Natural killer cell (primary cell): ENCODE measurements around the gene PATJ. TPM values are rescaled to one million over a fixed set of nuclear protein-coding genes. Genes with fewer than 3 reads are reported as not detected.
"Not testable (repeated sequence)": the region's sequence is repeated elsewhere in the genome, so short reads cannot be mapped to it uniquely, and the experiment has no call there.

Experiments
- ATAC-seq, 3 donors: fragments of 150-1000 bp in 2 of 3; fragments of 200-7000 bp in 1 of 3; cut with Tn5 transposase; 1 replicate in 1 of 3; 2 replicates in 2 of 3; pipeline ENCODE4 v1.10.0; 2021; ENCODE audit warnings: mild to moderate bottlenecking in 2 of 3, moderate library complexity in 2 of 3
- DNase-seq, 2 donors: peaks; one replicate each; pipeline versions ENCODE4 v3.0.0 to v3.0.0-alpha.2; 2013 to 2021; ENCODE audit warnings: mixed read lengths in 1 of 2
- H3K27ac ChIP-seq: one replicate; pipeline ENCODE4 v1.5.1; 2013; ENCODE audit warnings: mild to moderate bottlenecking, low read length
- H3K27me3 ChIP-seq: one replicate; pipeline ENCODE4 v1.6.1; 2013; ENCODE audit warnings: low read length; ENCODE audit not compliant: control insufficient read depth, insufficient read depth
- H3K36me3 ChIP-seq: one replicate; pipeline ENCODE4 v1.6.1; 2013; ENCODE audit warnings: low read length; ENCODE audit not compliant: control insufficient read depth, insufficient read depth
- H3K4me1 ChIP-seq: one replicate; pipeline ENCODE4 v1.6.1; 2013; ENCODE audit warnings: low read length; ENCODE audit not compliant: control insufficient read depth, insufficient read depth
- H3K4me3 ChIP-seq: one replicate; pipeline ENCODE4 v1.5.1; 2013; ENCODE audit warnings: low read length
- H3K9me3 ChIP-seq: one replicate; pipeline ENCODE4 v1.6.1; 2013; ENCODE audit warnings: low read length; ENCODE audit not compliant: control insufficient read depth, insufficient read depth
- H3K27ac Mint-ChIP-seq, 2 donors: one replicate each; pipeline ENCODE4 v1.8.0; 2022; ENCODE audit warnings: mild to moderate bottlenecking in 2 of 2, mixed read lengths in 2 of 2, moderate library complexity in 1 of 2
- H3K27me3 Mint-ChIP-seq, 2 donors: one replicate each; pipeline ENCODE4 v1.8.0; 2022; ENCODE audit warnings: low read depth in 2 of 2, mixed read lengths in 2 of 2
- H3K36me3 Mint-ChIP-seq: one replicate; pipeline ENCODE4 v1.8.0; 2022; ENCODE audit warnings: mixed read lengths
- H3K4me1 Mint-ChIP-seq, 2 donors: one replicate each; pipeline ENCODE4 v1.8.0; 2022; ENCODE audit warnings: mixed read lengths in 2 of 2
- H3K4me3 Mint-ChIP-seq: one replicate; pipeline ENCODE4 v1.8.0; 2022; ENCODE audit warnings: mild to moderate bottlenecking, moderate library complexity, mixed read lengths
- H3K9me3 Mint-ChIP-seq, 2 donors: one replicate each; pipeline ENCODE4 v1.8.0; 2022; ENCODE audit warnings: mixed read lengths in 2 of 2
- WGBS: methylation state at CpG from one replicate; pipeline ENCODE4 v1.1.7; 2013; ENCODE audit warnings: missing lambda C conversion rate; ENCODE audit not compliant: insufficient coverage; 5-methylcytosine and 5-hydroxymethylcytosine counted together
- intact Hi-C: fragments of 100-400 bp; cut with micrococcal nuclease; formaldehyde crosslinking; loops from one replicate; pipeline ENCODE4 v1.14.2; 2022
- total RNA-seq, 4 donors: library from RNA; stranded (reverse); fragments of 120-200 nt in 1 of 4; gene quantifications; one replicate each; pipeline versions ENCODE4 v1.2.3 to v1.2.4, GENCODE V29; 2013 to 2022
- TF ChIP-seq, protein P1 (sequence below): fragments of 200-600 bp; IDR thresholded peaks from one replicate; pipeline ENCODE4 v1.8.0; 2022; ENCODE audit warnings: antibody characterized with exemption

PATJ gene
- total RNA-seq, 3 donors from 2014 or later (not counting 1 experiment from before 2014, with no cell fraction given) = 15.0 to 18.5 (median 16.7) TPM

DNA sequence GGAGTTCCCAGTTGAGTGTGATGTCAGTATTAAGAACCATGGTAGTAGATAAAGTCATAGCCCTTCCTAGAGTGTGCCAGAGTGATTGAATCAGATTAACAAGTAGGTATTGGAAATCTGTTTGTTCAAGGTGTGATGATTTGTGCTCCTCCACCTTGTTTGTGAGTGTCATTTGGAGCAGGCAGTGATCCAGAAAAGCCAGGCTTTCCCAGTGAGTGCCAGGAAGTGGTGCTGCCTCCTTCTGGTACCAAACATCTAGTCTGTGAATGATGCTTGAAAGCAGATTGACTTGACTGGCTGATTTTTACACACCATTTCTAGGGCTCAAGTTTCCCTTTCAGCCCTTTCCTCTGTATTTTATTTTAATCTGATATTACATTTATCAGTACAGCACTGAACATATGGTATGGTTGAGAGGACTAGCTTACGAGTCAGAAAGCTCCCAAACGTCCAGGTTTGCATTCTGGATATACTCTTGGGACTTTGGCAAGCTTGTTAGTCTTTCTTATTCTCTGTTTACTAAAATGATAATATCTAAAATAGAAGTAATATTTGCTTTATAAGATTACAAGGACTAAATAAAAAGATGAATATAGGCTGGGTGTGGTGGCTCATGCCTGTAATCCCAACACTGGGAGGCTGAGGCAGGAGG, 100.7 kb downstream of the PATJ start:
- Histone ChIP-seq H3K27ac (no peak overlapping the region), H3K27me3 (no peaks in the 10 kb centered on the region), H3K9me3 (no peaks in the 10 kb centered on the region), H3K4me3 (no peak overlapping the region), H3K4me1 (no peaks in the 10 kb centered on the region), H3K36me3 (no peaks in the 10 kb centered on the region)
- no peaks in the 10 kb centered on the region for H3K9me3 Mint-ChIP-seq
- ATAC-seq = no peak
- H3K27ac Mint-ChIP-seq = no peak overlapping the region
- H3K4me1 Mint-ChIP-seq = no peaks in the 10 kb centered on the region
- TF ChIP-seq, protein P1, sequence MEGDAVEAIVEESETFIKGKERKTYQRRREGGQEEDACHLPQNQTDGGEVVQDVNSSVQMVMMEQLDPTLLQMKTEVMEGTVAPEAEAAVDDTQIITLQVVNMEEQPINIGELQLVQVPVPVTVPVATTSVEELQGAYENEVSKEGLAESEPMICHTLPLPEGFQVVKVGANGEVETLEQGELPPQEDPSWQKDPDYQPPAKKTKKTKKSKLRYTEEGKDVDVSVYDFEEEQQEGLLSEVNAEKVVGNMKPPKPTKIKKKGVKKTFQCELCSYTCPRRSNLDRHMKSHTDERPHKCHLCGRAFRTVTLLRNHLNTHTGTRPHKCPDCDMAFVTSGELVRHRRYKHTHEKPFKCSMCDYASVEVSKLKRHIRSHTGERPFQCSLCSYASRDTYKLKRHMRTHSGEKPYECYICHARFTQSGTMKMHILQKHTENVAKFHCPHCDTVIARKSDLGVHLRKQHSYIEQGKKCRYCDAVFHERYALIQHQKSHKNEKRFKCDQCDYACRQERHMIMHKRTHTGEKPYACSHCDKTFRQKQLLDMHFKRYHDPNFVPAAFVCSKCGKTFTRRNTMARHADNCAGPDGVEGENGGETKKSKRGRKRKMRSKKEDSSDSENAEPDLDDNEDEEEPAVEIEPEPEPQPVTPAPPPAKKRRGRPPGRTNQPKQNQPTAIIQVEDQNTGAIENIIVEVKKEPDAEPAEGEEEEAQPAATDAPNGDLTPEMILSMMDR = no peak
- no peaks in the 10 kb centered on the region for H3K36me3 Mint-ChIP-seq
- no peak overlapping the region for H3K4me3 Mint-ChIP-seq
- no peaks in the 10 kb centered on the region for H3K27me3 Mint-ChIP-seq
- intact Hi-C loops = no loop called here
- WGBS = 82% methylated on average over 2 of the region's 2 CpGs
- DNase-seq = peak in 1 of 2 donors; percentile 6

DNA sequence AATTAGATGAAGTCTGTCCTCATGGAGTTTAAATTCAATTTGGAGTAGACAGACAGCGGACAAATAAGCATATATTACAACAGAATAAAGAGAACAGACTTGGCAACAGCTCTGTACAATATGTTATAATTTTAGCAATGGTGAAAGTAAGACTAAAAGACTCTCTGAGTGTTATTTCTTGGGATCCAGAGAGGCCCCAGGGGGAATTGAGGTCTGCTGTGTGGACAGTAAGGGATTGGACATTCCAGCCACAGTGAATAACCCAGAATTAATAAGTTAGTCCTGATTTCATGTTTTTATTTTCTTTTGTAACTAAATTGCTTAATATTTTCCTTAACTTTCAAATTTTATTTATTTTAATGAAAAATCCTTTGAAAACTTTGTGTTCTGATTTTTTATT, 101.7 kb downstream of the PATJ start:
- no peaks in the 10 kb centered on the region for H3K36me3 Mint-ChIP-seq
- H3K9me3 Mint-ChIP-seq = no peaks in the 10 kb centered on the region
- Histone ChIP-seq H3K9me3 (no peaks in the 10 kb centered on the region), H3K27me3 (no peaks in the 10 kb centered on the region), H3K36me3 (no peaks in the 10 kb centered on the region), H3K27ac (no peak overlapping the region), H3K4me1 (no peaks in the 10 kb centered on the region), H3K4me3 (no peak overlapping the region)
- no peaks in the 10 kb centered on the region for H3K27me3 Mint-ChIP-seq
- H3K27ac Mint-ChIP-seq = no peak overlapping the region
- TF ChIP-seq, protein P1 = no peak
- no CpG with 5 or more reads among the region's 1 CpG for WGBS
- H3K4me3 Mint-ChIP-seq = no peak overlapping the region
- intact Hi-C loops = no loop called here
- no peak for DNase-seq
- H3K4me1 Mint-ChIP-seq = no peaks in the 10 kb centered on the region
- no peak for ATAC-seq

DNA sequence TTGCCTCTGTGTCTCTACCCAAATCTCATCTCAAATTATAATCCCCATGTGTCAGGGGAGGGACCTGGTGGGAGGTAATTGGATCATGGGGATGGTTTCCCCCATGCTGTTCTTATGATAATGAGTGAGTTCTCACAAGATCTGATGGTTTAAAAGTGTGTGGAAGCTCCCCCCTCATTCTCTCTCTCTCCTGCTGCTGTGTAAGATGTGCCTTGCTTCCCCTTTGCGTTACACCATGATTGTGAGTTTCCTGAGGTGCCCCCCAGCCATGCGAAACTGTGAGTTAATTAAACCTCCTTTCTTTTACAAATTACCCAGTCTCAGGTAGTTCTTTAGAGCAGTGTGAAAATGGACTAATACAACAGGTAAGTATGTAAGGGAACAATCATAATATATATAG, 102.4 kb downstream of the PATJ start:
- H3K9me3 Mint-ChIP-seq, H3K27me3 ChIP-seq, H3K4me1 Mint-ChIP-seq, H3K27ac ChIP-seq, H3K36me3 ChIP-seq, H3K27ac Mint-ChIP-seq, DNase-seq, H3K9me3 ChIP-seq, H3K4me3 ChIP-seq, ATAC-seq, H3K36me3 Mint-ChIP-seq, H3K27me3 Mint-ChIP-seq, H3K4me3 Mint-ChIP-seq, intact Hi-C loops, H3K4me1 ChIP-seq: not testable (repeated sequence)
- no CpG with 5 or more reads among the region's 2 CpGs for WGBS

DNA sequence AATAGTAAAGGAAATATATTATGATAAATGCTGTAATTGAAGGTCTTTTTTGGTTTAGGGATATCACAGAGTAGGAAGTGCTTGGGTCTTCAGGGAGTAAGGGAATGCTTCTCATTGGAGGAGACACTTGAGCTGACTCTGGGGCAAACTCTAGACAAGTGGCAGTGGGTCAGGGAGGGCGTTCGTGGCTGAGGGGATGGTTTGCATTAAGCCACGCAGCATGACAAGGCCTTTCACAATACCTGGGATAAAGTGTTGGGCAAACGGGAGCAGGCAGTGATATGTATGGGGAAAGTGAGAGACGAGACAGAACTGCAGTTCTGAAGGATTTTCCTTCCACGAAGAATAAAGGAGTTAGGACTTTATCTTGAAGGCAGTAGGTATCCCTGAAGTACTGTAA, 109.0 kb downstream of the PATJ start:
- no peak for DNase-seq
- Mint-ChIP-seq H3K27ac (no peak overlapping the region), H3K36me3 (no peaks in the 10 kb centered on the region), H3K9me3 (no peaks in the 10 kb centered on the region), H3K27me3 (no peaks in the 10 kb centered on the region), H3K4me1 (no peaks in the 10 kb centered on the region), H3K4me3 (no peak overlapping the region)
- TF ChIP-seq, protein P1 = no peak
- no peaks in the 10 kb centered on the region for H3K9me3 ChIP-seq
- H3K27ac ChIP-seq = no peak overlapping the region
- no peaks in the 10 kb centered on the region for H3K4me1 ChIP-seq
- H3K27me3 ChIP-seq = no peaks in the 10 kb centered on the region
- no peaks in the 10 kb centered on the region for H3K36me3 ChIP-seq
- ATAC-seq = no peak
- intact Hi-C loops = loop anchor here (5.0 kb wide), 1 partner anchor 399 kb away; no protein-coding TSS in a partner anchor
- 87% methylated on average over 6 of the region's 6 CpGs for WGBS
- no peak overlapping the region for H3K4me3 ChIP-seq
